Measurements from ENCODE around the gene FBXO36. TPM values are rescaled to one million over a fixed set of nuclear protein-coding genes. Genes with fewer than 3 reads are reported as not detected.

FBXO36 gene
- total and polyA plus RNA-seq, 2 experiments from 2014 or later = 5.8 to 7.6 TPM

DNA sequence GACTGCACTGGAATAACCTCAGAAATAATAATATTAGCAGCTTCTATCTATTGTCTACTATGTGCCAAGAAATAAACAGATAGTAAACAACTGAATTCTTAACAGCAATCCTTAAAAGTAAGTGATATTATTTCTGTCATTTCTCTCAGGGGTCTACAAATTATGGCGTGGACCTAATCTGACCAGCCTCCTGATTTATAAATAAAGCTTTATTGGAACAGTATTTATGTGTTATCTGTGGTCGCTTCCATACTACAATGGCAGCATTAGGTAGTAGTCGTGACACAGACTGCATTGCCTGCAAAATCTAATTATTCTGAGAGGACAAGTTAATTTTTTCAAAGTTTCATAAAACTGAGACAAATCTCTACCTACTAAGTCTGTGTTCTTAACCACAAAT, 97.4 kb downstream of the FBXO36 start:
- Mint-ChIP-seq H3K4me3 (no peak overlapping the region), H3K27ac (no peak overlapping the region), H3K36me3 (ENCODE audit: low read depth) (peaks cover 3% of the 10 kb centered on the region; the same call in 1 of the 3 replicates), H3K27me3 (ENCODE audit: insufficient read depth, low read depth, poor library complexity) (peaks cover 4% of the 10 kb centered on the region), H3K4me1 (no peaks in the 10 kb centered on the region), H3K9me3 (no peaks in the 10 kb centered on the region)
- no peaks in the 10 kb centered on the region for H3F3A ChIP-seq (replicated peaks; ENCODE audit: low read depth)
- no peak overlapping the region for H2AFZ ChIP-seq
- ATAC-seq (no peak), DNase-seq (ENCODE audit: low spot score) (no peak)
- no peak overlapping the region for H3K4me2 ChIP-seq
- H4K20me1 ChIP-seq (replicated peaks; ENCODE audit: insufficient read depth) = no peaks in the 10 kb centered on the region
- no peaks in the 10 kb centered on the region for H3K4me1 ChIP-seq (ENCODE audit: insufficient read depth)
- H3K27ac ChIP-seq (ENCODE audit: low read depth) = no peak overlapping the region
- H3K36me3 ChIP-seq (ENCODE audit: insufficient read depth) = no peaks in the 10 kb centered on the region
- H3K79me2 ChIP-seq (replicated peaks; ENCODE audit: insufficient read depth) = no peaks in the 10 kb centered on the region
- no peaks in the 10 kb centered on the region for H3K9me2 ChIP-seq (ENCODE audit: insufficient read depth)
- no peaks in the 10 kb centered on the region for H3K27me3 ChIP-seq (ENCODE audit: insufficient read depth)
- no peak overlapping the region for H3K4me3 ChIP-seq
- TF ChIP-seq, protein P1, sequence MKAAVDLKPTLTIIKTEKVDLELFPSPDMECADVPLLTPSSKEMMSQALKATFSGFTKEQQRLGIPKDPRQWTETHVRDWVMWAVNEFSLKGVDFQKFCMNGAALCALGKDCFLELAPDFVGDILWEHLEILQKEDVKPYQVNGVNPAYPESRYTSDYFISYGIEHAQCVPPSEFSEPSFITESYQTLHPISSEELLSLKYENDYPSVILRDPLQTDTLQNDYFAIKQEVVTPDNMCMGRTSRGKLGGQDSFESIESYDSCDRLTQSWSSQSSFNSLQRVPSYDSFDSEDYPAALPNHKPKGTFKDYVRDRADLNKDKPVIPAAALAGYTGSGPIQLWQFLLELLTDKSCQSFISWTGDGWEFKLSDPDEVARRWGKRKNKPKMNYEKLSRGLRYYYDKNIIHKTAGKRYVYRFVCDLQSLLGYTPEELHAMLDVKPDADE (IDR thresholded peaks at IDR 0.05) = no peak
- TF ChIP-seq ZNF331 (CRISPR knock-in tag; IDR thresholded peaks at IDR 0.05; ENCODE audit: low read depth) (no peak), ZNF114 (CRISPR knock-in tag; IDR thresholded peaks at IDR 0.05) (no peak), POLR2AphosphoS5 (IDR thresholded peaks at IDR 0.05; ENCODE audit: low read depth) (no peak), STAT1 (IDR thresholded peaks at IDR 0.05; ENCODE audit: unreplicated experiment) (no peak), EZH2phosphoT487 (IDR thresholded peaks at IDR 0.05; ENCODE audit: unreplicated experiment) (no peak), EZH2 (IDR thresholded peaks at IDR 0.05; ENCODE audit: low read depth, unreplicated experiment) (no peak), NANOG (IDR thresholded peaks at IDR 0.05; ENCODE audit: borderline replicate concordance) (no peak)
- TF ChIP-seq, protein P2, sequence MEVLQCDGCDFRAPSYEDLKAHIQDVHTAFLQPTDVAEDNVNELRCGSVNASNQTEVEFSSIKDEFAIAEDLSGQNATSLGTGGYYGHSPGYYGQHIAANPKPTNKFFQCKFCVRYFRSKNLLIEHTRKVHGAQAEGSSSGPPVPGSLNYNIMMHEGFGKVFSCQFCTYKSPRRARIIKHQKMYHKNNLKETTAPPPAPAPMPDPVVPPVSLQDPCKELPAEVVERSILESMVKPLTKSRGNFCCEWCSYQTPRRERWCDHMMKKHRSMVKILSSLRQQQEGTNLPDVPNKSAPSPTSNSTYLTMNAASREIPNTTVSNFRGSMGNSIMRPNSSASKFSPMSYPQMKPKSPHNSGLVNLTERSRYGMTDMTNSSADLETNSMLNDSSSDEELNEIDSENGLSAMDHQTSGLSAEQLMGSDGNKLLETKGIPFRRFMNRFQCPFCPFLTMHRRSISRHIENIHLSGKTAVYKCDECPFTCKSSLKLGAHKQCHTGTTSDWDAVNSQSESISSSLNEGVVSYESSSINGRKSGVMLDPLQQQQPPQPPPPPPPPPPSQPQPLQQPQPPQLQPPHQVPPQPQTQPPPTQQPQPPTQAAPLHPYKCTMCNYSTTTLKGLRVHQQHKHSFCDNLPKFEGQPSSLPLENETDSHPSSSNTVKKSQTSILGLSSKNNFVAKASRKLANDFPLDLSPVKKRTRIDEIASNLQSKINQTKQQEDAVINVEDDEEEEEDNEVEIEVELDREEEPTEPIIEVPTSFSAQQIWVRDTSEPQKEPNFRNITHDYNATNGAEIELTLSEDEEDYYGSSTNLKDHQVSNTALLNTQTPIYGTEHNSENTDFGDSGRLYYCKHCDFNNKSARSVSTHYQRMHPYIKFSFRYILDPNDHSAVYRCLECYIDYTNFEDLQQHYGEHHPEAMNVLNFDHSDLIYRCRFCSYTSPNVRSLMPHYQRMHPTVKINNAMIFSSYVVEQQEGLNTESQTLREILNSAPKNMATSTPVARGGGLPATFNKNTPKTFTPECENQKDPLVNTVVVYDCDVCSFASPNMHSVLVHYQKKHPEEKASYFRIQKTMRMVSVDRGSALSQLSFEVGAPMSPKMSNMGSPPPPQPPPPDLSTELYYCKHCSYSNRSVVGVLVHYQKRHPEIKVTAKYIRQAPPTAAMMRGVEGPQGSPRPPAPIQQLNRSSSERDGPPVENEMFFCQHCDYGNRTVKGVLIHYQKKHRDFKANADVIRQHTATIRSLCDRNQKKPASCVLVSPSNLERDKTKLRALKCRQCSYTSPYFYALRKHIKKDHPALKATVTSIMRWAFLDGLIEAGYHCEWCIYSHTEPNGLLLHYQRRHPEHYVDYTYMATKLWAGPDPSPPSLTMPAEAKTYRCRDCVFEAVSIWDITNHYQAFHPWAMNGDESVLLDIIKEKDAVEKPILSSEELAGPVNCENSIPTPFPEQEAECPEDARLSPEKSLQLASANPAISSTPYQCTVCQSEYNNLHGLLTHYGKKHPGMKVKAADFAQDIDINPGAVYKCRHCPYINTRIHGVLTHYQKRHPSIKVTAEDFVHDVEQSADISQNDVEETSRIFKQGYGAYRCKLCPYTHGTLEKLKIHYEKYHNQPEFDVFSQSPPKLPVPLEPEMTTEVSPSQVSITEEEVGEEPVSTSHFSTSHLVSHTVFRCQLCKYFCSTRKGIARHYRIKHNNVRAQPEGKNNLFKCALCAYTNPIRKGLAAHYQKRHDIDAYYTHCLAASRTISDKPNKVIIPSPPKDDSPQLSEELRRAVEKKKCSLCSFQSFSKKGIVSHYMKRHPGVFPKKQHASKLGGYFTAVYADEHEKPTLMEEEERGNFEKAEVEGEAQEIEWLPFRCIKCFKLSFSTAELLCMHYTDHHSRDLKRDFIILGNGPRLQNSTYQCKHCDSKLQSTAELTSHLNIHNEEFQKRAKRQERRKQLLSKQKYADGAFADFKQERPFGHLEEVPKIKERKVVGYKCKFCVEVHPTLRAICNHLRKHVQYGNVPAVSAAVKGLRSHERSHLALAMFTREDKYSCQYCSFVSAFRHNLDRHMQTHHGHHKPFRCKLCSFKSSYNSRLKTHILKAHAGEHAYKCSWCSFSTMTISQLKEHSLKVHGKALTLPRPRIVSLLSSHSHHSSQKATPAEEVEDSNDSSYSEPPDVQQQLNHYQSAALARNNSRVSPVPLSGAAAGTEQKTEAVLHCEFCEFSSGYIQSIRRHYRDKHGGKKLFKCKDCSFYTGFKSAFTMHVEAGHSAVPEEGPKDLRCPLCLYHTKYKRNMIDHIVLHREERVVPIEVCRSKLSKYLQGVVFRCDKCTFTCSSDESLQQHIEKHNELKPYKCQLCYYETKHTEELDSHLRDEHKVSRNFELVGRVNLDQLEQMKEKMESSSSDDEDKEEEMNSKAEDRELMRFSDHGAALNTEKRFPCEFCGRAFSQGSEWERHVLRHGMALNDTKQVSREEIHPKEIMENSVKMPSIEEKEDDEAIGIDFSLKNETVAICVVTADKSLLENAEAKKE (CRISPR knock-in tag; IDR thresholded peaks at IDR 0.05) = no peak
